PFSK-1 (cell line): ENCODE data around the gene NEDD4L.

ENCODE experiments used
- FOXP2 ChIP-seq: optimal IDR thresholded peaks from 2 replicates; pipeline ENCODE3; 2011; ENCODE audit warnings: borderline replicate concordance, control low read depth, inconsistent platforms; ENCODE audit not compliant: insufficient read depth; ENCODE audit errors: extremely low read length, extremely low read depth
- POLR2AphosphoS5 ChIP-seq: IDR thresholded peaks from 2 replicates; pipeline ENCODE4 v1.6.1; 2012; ENCODE audit warnings: low read depth, mild to moderate bottlenecking, control low read depth, low read length, moderate library complexity
- SIN3A ChIP-seq: IDR thresholded peaks from 2 replicates; pipeline ENCODE4 v1.6.1; 2012; ENCODE audit warnings: mild to moderate bottlenecking, low read length, moderate library complexity, borderline replicate concordance; ENCODE audit not compliant: insufficient read depth
- TAF1 ChIP-seq: IDR thresholded peaks from 2 replicates; pipeline ENCODE4 v1.6.1; 2012; ENCODE audit warnings: low read length, control low read depth, borderline replicate concordance; ENCODE audit not compliant: insufficient read depth
- TF ChIP-seq, protein P1 (sequence below), 2 experiments: IDR thresholded peaks; 2 replicates each; pipeline versions ENCODE4 v1.6.1 to v1.8.0; 2011 to 2012; ENCODE audit warnings: low read depth in 2 of 2, low read length in 2 of 2, control low read depth in 1 of 2, inconsistent platforms in 1 of 2, mild to moderate bottlenecking in 1 of 2, moderate library complexity in 1 of 2; ENCODE audit not compliant: insufficient read depth in 1 of 2

Gene NEDD4L

GRCh38 chr18:58114766-58115165 is 70.7 kb downstream of the NEDD4L start:
- TF ChIP-seq POLR2AphosphoS5 (no peak), SIN3A (no peak), FOXP2 (no peak), TAF1 (no peak)
- TF ChIP-seq, protein P1, sequence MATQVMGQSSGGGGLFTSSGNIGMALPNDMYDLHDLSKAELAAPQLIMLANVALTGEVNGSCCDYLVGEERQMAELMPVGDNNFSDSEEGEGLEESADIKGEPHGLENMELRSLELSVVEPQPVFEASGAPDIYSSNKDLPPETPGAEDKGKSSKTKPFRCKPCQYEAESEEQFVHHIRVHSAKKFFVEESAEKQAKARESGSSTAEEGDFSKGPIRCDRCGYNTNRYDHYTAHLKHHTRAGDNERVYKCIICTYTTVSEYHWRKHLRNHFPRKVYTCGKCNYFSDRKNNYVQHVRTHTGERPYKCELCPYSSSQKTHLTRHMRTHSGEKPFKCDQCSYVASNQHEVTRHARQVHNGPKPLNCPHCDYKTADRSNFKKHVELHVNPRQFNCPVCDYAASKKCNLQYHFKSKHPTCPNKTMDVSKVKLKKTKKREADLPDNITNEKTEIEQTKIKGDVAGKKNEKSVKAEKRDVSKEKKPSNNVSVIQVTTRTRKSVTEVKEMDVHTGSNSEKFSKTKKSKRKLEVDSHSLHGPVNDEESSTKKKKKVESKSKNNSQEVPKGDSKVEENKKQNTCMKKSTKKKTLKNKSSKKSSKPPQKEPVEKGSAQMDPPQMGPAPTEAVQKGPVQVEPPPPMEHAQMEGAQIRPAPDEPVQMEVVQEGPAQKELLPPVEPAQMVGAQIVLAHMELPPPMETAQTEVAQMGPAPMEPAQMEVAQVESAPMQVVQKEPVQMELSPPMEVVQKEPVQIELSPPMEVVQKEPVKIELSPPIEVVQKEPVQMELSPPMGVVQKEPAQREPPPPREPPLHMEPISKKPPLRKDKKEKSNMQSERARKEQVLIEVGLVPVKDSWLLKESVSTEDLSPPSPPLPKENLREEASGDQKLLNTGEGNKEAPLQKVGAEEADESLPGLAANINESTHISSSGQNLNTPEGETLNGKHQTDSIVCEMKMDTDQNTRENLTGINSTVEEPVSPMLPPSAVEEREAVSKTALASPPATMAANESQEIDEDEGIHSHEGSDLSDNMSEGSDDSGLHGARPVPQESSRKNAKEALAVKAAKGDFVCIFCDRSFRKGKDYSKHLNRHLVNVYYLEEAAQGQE (IDR thresholded peaks at IDR 0.05; ENCODE audit: insufficient read depth in 1 of 2, low read depth in 2 of 2, low read length in 2 of 2), result no peak

GRCh38 chr18:58116818-58117217 is 72.8 kb downstream of the NEDD4L start:
- no peak for TF ChIP-seq SIN3A
- TF ChIP-seq, protein P1 (IDR thresholded peaks at IDR 0.05; ENCODE audit: insufficient read depth in 1 of 2, low read depth in 2 of 2, low read length in 2 of 2), result no peak
- no peak for TF ChIP-seq TAF1
- no peak for TF ChIP-seq FOXP2
- no peak for TF ChIP-seq POLR2AphosphoS5

DNA sequence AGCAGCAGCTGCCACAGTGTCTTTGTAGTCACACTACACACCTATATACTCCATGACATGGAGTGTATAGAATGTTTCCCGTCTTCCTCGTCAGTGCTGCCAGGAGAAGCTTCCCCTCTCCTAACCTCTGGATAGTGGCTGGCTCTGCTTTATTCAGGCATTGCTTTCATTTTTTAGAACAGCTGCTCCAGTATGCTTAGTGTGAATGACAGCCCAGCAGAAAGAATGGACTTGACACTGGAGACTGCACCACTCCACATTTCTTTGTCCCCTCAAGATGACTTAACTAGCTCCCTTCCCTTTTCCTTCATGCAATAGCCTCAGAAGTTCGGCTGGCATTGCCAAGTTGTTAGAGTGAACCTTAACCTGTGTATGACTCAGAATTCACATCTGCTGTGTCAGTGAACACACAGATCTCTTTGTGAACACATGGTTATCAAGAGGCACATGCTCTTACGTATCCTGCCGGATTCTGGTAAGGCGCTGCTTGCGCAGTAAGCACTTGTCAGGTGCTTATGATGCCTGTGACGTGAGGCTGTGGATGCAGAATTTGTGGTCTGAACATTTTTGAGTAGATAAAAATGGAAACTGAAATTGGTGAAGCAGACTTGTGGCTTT is 73.9 kb downstream of the NEDD4L start:
- TF ChIP-seq SIN3A (no peak), POLR2AphosphoS5 (no peak)

DNA sequence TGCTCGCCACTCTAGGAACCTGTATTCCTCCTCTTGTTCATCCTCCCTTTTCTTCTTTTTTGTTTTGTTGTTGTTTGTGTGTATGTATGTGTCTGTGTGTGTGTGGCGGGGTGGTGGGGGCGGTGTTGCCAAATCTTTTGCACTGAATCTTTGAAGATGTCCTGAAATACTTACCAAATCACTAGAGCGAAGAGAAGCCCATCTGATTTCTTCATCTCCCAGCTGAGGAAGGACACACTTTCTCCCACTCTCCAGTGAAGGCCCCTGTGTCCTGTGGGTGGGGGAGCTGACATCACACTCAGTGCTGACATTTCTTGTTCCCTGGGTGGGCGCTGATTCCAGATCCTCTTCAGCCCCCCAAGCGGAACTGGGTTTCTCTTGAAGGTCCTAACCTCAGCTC is 74.5 kb downstream of the NEDD4L start:
- TF ChIP-seq SIN3A, result no peak
- no peak for TF ChIP-seq TAF1
- TF ChIP-seq FOXP2, result no peak
- TF ChIP-seq, protein P1 (IDR thresholded peaks at IDR 0.05; ENCODE audit: insufficient read depth in 1 of 2, low read depth in 2 of 2, low read length in 2 of 2), result no peak
- TF ChIP-seq POLR2AphosphoS5, result no peak

- TF ChIP-seq, protein P1 (IDR thresholded peaks at IDR 0.05; ENCODE audit: insufficient read depth in 1 of 2, low read depth in 2 of 2, low read length in 2 of 2), result no peak
- TF ChIP-seq POLR2AphosphoS5, result no peak
- TF ChIP-seq TAF1, result no peak
- no peak for TF ChIP-seq FOXP2
Measured at GRCh38 chr18:58119819-58120218, 75.8 kb downstream of the NEDD4L start.

DNA sequence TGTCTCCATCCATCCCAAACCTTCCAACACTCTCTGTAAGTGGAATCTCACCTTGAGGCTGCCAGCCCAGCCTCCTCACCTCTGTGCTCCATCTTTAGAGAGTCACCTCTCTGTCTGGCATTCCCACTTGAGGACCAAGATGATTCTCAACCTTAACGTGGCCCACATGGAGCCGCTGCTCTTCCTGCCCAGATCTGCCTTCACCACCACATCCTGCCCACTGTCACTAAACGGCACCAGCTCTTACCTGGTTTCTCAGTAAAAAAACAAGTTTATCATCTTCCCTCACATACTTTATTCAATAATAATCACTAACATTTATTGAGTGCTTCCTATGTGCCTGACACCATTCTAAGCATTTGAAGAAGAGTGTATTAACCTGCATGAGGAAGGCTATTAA is 80.4 kb downstream of the NEDD4L start:
- TF ChIP-seq TAF1, result no peak
- TF ChIP-seq POLR2AphosphoS5, result no peak
- no peak for TF ChIP-seq SIN3A
- TF ChIP-seq FOXP2, result no peak
- TF ChIP-seq, protein P1 (IDR thresholded peaks at IDR 0.05; ENCODE audit: insufficient read depth in 1 of 2, low read depth in 2 of 2, low read length in 2 of 2), result no peak
